Measurements from ENCODE around the gene SBF2.

GRCh38 chr11:10150800-10151199 is 143.2 kb downstream of the SBF2 start:
- TF ChIP-seq EP300 (IDR thresholded peaks at IDR 0.05), result no peak
- TF ChIP-seq POLR2A (IDR thresholded peaks at IDR 0.05), result no peak
- no peak for TF ChIP-seq CTCF (IDR thresholded peaks at IDR 0.05)

Data from tibial nerve (tissue), 4 donors.